ENCODE results near the gene GPR32.
"Not testable (repeated sequence)": the region's sequence is repeated elsewhere in the genome, so short reads cannot be mapped to it uniquely, and the experiment has no call there.

GPR32 gene

DNA sequence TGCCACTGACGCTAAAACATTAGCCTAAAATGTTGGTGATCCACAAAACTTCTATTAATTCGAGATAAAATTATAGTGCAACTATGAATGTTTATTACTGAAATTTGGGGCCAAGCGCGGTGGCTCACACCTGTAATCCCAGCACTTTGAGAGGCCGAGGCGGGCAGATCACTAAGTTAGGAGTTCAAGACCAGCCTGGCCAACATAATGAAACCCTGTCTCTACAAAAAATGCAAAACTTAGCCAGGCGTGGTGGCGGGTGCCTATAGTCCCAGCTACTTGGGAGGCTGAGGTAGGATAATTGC, 13.5 kb downstream of the GPR32 start:
- DNase-seq (ENCODE audit: low read depth in 2 of 2), result not testable (repeated sequence)

DNA sequence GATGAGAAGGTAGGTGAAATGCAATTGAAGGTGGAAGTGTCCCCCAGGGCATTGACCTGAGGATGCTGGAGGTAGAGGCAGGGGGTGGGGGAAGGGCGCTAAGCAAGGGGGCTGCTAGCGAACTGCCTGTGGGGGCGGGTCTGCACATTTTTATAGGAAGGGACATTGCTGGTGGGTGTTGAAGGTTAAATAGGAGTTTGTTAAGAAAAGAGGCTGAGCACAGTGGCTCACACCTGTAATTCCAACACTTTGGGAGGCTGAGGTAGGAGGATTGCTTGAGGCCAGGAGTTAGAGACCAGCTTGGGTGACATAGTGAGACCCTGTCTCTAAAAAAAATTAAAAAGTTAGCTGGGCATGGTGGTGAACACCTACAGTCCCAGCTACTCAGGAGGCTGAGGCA, 14.4 kb downstream of the GPR32 start:
- no peak for DNase-seq (ENCODE audit: low read depth in 2 of 2)

DNA sequence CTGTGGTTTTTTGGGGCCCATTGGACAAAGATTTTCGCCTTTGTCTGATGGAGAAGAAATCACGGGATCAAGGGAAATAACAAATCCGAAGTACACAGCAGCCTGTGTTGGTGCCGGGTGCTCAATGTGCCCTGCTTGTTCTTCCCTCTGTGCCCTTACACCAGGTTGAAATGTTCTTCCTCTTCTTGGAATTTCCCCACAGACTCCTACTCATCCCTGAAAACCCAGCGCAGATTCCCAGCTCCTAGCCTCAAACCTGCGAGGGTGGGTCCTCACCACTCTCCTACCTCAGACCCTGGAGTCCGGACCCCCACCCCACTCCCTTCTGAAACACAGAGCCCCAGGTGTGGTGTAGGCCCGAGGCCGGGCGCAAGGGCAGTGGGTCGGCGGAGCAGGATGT, 15.1 kb downstream of the GPR32 start:
- DNase-seq (ENCODE audit: low read depth in 2 of 2), result no peak

DNA sequence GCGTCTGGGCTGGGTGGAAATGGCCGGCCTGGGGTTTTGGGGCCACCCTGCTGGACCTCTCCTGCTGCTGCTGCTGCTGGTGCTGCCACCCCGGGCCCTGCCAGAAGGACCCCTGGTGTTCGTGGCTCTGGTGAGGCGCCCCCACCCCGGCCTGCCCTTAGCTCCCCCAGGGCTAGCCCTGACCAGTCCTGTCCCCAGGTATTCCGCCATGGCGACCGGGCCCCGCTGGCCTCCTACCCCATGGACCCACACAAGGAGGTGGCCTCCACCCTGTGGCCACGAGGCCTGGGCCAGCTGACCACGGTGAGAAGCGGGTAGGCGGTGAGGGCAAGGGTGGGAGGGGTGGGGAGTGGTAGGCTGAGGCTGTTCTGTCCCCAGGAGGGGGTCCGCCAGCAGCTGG, 20.1 kb downstream of the GPR32 start, which contains the start of gene ACP4:
ACP4 (plus strand) TSS at position 20 of the 400 bp plus-strand sequence; CDS start at position 20, 0 bp downstream.
- no peak for DNase-seq (ENCODE audit: low read depth in 2 of 2)

DNA sequence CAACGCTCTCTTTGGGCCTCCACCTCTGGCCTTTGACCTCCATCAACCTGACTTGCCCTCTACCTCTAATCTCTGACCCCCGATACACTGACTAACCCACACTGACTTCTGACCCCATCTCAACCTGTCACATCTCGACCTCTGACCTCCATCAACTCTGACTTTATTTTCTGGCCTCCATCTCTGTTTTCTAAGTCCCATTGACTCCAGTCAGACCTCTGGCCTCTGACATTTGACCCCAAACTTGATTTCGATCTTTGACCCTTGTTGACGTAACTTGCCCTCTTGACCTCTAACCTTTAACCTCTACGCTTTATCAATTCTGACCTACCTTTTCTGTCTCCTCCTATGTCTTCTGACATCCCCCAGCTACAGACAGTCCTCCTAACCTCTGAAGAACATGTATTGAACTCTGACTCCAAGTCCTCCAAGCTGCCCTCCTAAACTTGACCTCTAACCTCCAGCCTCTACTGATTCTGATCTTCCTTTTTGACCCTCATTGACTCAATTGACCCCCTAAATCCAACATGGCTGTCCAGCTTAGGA, 20.7 kb downstream of the GPR32 start:
- no peak for DNase-seq (ENCODE audit: low read depth in 2 of 2)

DNA sequence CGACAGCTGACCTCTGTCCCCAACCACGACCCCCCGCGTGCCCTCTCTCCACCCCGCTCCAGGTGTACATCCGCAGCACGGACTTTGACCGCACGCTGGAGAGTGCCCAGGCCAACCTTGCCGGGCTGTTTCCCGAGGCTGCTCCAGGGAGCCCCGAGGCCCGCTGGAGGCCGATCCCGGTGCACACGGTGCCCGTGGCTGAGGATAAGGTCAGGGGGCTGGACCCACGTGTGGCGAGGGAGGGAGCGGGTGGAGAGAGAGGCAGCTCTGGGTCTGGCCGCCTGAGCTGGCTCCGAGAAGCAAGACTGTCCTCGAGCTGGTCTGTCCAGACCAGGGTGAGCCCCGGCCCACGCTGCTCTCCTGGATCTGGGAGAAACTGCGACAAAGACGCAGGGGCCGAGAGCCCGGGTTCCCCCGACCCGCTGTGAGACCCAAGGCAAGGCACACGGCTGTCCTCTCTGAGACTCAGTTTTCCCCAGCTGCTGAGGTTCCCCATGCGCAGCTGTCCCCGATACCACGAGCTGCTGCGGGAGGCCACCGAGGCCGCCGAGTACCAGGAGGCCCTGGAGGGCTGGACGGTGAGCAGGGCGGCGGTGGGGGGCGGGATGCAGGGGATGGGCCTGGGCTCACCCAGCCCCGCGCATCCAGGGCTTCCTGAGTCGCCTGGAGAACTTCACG, 21.5 kb downstream of the GPR32 start:
- DNase-seq (ENCODE audit: low read depth in 2 of 2), result no peak

DNA sequence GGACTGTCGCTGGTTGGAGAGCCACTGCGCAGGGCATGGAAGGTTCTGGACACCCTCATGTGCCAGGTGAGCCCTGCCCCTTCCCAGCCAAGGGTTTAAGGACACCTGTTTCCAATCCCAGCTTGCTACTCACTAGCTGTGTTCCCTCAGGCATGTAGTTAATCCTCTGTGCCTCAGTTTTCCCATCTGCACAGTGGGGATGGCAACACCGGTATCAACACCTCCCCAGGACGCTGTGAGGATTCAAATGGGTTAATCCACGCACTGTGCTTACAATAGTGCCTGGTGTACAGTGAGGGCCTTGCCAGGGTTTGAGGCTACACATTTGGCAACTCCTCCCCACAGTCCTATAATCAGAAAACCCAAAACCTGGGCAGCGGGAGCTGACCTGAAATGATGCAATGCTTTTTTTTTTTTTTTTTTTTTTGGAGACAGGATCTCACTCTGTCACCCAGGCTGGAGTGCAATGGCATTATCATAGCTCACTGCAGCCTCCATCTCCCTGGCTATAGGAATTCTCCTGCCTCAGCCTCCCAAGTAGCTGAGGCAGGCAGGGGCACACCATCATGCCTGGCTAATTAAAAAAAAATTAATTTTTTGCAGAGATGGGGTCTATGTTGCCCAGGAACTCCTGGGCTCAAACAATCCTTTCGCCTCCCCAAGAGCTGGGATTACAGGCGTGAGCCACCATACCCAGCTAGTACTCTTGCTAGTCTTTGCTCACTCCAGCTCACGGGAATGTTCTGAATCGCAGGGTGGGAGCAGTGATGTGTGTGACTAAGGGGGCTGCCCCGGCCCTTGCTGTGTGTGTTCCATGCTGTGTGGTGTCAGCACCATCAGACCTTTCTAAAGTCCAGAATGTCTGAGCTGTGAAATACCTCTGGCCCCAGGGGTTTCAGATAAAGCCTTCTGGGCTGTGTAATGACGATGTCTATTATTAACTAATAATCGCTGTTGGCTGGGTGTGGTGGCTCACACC, 22.3 kb downstream of the GPR32 start:
- DNase-seq (ENCODE audit: low read depth in 2 of 2), result no peak

DNA sequence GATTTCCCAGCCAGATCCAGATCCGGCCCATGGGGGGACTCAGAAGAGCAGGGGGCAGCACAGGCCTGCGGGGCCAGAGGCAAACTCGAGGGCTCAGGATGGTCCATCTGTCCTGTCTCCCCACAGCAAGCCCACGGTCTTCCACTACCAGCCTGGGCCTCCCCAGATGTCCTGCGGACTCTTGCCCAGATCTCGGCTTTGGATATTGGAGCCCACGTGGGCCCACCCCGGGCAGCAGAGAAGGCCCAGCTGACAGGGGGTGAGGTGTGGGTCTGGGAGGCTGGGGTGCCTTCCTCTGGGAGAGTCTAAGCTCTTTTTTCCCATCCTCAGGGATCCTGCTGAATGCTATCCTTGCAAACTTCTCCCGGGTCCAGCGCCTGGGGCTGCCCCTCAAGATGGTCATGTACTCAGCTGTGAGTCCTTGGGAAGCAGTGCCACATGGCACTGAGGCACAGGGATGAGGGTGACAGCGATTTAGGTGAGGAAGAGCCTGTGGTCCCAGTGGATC, 23.3 kb downstream of the GPR32 start:
- DNase-seq (ENCODE audit: low read depth in 2 of 2), result no peak

DNA sequence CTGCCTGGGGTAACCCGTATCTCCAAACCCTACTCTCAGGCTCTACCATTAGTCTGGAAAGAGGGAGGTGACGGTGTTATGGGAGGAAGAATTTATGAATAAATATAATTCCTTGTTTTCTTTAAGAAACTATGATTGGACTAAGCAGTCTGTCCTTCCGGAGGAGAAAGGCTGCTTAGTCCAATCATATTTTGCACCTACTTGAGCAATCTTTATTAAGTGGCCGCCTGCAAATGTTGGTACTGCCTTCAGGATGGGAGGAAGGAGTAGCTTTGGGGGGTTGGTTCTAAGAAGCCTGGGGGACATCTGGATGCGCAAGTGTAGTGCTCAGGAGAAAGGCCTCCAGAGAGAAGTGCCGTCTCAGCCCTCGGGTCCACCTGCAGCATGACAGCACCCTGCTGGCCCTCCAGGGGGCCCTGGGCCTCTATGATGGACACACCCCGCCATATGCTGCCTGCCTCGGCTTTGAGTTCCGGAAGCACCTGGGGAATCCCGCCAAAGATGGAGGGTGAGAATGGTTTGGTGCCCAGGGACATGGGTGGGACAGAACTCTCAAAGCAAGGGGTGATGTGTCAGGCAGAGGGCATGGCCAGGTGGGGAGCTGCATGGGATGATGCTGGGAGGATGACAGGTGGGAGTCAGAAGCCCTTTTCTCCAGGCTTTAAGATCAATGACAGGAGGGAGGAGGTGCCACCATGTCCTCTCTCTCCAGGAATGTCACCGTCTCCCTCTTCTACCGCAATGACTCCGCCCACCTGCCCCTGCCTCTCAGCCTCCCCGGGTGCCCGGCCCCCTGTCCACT, 24.0 kb downstream of the GPR32 start:
- no peak for DNase-seq (ENCODE audit: low read depth in 2 of 2)

DNA sequence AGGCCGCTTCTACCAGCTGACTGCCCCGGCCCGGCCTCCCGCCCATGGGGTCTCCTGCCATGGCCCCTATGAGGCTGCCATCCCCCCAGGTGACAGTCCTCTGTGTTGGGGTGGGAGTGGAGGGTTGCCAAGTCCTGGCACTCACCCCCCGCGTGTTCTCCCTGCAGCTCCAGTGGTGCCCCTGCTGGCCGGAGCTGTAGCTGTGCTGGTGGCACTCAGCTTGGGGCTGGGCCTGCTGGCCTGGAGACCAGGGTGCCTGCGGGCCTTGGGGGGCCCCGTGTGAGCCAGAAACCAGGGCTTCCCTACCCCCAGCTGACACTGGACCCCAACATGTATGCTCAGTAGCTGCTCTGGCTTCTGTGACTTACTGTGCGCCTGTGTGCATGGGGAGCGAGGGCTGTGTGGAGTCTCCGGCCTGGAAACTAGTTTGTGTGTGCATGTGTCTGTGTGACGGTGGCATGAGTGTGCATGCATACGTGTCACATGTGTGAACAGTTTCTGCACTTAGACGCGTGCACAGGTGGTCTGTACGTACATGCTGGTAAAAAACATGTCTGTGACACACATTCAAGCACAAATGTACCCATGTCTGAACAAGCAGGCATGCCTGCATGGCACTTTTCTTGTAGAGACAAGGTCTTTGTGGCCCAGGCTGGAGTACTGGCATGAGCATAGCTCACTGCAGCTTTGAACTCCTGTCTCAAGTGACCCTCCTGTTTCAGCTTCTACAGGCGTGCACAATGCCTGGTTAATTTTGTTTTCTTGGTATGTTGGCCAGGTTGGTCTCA, 24.8 kb downstream of the GPR32 start:
- DNase-seq (ENCODE audit: low read depth in 2 of 2), result no peak

DNA sequence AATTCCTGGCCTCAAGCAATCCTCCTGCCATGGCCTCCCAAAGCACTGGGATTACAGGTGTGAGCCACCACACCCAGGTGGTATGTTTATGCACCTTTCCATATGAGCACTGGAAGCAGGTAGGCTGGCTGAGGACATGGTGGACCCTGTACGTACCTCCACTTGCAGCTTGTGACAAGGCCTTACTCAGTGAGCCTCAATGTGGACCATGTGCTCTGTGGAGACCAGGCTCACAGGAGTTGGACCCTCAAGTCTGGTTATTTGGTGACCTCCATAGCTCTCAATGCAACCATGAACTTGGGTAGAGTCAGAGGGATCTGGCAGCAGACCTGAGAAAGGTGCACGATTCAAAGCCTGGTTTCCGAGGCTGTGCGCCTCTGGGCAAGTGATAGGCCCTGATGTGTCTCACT, 25.4 kb downstream of the GPR32 start:
- no peak for DNase-seq (ENCODE audit: low read depth in 2 of 2)

DNA sequence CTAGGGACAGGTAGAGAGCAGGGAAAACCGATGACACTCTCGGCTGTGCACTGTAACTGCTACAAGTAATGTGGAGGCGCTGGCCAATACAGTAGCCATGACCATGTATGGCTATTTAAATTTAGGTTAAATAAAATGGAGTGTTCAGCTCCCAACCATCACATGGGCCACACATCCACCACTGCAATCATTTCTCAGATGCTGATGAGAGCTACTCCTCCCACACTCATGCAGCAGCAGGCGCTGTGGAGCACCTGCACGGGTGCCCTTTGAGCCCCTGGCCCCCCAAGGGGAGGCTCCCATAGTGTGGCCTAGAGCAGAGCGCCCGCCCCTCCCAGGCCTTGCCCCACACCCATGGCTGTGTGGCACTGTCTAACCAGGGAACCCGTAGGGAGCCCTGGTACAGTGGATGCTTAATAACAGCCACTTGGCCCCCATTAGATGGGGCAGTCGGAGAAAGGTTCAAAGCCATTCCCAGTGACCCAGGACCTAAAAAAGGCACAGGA, 25.9 kb downstream of the GPR32 start:
- no peak for DNase-seq (ENCODE audit: low read depth in 2 of 2)

DNA sequence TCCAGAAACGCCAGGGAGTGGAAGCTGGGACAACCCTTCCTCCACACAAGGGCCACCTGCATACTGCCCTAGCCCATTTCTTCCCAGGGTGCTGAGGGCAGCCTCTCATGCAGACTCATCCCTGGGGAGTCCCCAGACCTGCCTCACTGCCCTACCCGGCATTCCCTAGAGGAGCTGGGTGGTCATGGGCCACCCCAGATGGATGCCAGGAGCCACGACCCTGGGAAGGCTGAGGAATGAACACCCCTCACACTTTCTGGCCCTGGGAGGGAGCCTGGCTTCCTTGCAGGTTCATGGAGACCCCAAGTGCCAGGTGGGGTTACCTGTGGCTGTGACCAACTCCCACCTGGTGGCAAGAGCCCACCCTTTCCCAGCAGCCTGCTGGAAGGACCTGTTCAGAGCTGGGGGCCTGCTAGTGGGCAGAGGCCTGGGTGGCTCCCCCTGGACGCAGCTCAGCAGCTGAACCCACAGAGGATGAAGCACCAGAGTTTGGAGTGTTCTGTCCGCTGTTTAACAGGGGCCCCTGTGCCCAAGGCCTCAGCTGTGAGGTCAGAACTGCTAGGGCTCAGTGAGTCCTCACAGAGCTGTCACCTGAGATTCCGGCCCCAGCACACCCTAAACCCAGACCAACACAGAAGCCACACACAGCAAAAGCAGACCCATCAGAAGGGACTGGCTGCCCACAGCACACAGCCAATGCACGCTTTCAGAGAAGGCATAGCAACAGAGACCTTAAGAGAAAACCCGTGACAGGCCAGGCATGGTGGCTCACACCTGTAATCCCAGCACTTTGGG, 26.6 kb downstream of the GPR32 start:
- DNase-seq (ENCODE audit: low read depth in 2 of 2), result no peak

DNA sequence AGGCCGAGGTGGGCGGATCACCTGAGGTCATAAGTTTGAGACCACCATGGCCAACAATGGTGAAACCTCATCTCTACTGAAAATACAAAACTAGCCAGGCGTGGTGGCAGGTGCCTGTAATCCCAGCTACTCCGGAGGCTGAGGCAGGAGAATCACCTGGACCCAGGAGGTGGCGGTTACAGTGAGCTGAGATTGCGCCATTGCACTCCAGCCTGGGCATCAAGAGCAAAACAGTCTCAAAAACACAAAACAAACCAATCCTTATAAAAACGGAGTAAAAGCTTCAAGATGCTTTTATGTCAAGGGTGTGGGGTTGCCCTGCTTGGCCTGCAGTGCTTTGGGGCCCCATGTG, 27.1 kb downstream of the GPR32 start:
- no peak for DNase-seq (ENCODE audit: low read depth in 2 of 2)

DNA sequence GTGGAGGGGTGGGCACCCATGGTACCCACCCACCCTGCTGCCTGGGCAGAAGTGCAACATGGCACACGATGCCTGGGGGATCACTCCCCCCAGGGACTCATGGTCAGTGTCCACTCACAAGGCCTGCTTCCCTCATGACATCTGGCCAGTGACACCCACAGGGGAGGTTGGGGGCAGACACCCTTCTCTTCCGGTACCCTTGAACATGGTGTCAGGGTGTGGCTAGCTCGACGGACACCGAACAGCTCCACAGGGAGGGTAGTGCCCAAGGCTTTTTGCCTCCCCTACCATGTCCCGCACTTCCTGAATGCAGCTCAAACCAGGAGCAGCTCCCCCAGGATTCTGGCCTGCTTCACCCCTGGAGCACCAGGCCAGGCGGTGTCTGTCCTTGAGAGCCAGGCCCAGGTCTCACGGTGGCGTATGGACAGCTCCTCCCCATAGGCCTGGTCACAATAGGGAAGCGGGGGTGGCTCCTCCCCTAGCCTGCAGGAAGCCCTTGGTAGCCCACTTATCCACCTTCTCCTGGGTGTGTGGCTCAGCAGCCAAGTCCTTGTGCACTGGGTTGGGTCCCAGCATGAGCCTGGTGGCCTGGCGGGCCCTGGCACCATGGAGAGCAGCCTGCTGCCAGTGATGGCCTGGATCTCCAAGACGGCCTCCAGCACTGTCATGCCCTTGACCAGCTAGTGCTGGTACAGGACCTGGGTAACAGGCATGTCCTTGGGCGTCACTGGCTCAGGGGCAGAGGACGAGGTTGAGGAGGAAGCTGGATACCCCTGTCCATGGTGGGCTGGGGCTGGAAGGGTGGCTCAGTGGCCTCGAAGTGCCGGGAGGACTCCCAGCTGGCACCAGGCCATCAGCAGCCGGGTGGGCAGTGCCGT, 27.8 kb downstream of the GPR32 start:
- no peak for DNase-seq (ENCODE audit: low read depth in 2 of 2)

DNA sequence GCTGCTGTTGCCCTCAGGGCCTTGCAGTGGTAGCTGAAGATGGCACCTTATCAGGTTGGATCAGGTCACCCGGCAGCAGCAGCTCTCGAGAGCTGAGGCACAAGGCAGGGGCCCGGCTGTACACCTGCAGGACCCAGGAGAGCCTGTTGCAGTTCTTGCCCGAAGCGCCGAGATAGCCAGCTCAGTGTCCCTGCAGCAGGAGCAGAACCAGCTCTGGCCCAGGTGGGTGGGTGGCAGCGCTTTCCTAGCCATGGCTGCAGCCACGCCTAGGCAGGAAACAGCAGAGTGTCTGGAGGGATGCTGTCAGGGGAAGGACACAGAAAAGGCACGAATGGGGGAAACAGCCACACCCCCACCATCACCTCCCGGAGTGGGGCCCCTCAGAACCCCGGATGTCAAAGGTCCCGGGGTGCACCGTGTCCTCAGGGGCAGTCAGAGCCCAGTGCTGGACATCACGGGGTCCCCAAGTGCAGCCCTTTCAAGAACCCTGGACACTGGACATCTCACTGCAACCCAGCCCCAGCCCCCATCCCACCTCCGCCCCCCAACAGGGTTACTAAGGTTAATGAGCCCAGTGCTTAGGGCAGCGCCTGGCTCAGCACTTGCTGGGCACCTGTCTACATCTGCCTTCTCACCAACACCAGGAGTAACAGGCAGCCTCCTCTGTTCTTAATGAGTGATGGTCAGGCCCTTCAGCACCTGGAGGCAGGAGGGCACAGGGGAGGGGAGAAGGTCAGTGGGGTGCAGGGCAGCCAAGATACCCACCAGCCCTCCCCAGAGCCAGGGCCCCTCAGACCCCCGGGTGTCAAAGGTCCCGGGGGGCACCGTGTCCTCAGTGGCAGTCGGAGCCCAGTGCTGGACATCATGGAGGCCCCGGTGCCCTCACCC, 28.6 kb downstream of the GPR32 start:
- no peak for DNase-seq (ENCODE audit: low read depth in 2 of 2)

DNA sequence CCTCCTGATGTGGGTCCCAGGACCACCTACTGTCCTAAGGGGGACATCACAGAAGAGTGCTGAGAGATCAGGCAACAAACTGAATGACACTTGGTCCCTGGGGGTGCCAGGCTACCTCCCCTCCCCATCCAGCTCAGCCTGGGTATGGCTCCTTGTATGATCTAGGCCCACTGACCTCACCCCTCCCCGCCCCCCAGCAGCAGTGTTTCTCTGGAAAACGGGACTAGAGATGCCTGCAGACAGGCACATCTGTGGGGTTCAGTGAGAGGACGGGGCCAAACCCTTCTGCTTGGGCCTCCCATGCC, 29.2 kb downstream of the GPR32 start:
- DNase-seq (ENCODE audit: low read depth in 2 of 2), result no peak

DNA sequence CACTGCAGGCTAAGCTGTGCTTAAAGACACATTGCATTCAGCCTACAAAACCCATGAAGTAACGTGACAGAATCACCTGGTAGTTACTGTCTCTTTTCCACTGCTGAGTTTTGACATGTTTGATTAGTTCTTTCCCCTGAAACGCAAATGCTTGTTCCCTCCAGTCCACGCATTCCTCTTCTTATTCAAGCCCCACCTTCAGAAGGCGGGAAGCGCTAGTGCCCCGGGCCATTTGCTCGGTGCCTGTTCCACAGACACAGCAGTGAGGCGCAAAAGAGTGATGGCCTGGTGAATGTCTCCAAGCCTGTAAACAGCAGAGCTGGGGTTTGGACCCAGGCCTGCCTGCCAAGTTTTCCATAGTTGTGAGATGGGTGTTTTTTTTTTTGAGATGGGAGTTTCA, 30.8 kb downstream of the GPR32 start:
- no peak for DNase-seq (ENCODE audit: low read depth in 2 of 2)

Data from fibroblast of skin of left quadriceps (primary cell).